Mesendoderm (in vitro differentiated cells): Measurements from ENCODE around the gene MRS2.
"Not testable (repeated sequence)": the region's sequence is repeated elsewhere in the genome, so short reads cannot be mapped to it uniquely, and the experiment has no call there.

Source experiments
- DNase-seq: peaks from one replicate; pipeline ENCODE4 v3.0.0; 2013
- H2AK5ac ChIP-seq: 2 replicates; pipeline ENCODE4 v1.6.1; 2013; ENCODE audit warnings: low read length, inconsistent platforms
- H2BK120ac ChIP-seq: 2 replicates; pipeline ENCODE4 v1.6.1; 2013; ENCODE audit warnings: low read depth, mild to moderate bottlenecking, low read length, moderate library complexity, mixed read lengths
- H2BK15ac ChIP-seq: replicated peaks from 2 replicates; pipeline ENCODE4 v1.6.1; 2013; ENCODE audit warnings: low read depth, mild to moderate bottlenecking, moderate library complexity
- H2BK5ac ChIP-seq: 2 replicates; pipeline ENCODE4 v1.6.1; 2013; ENCODE audit warnings: low read length, inconsistent platforms
- H3K18ac ChIP-seq: 2 replicates; pipeline ENCODE4 v1.6.1; 2013; ENCODE audit warnings: mild to moderate bottlenecking, low read length, mixed read lengths
- H3K23ac ChIP-seq: one replicate; pipeline ENCODE4 v1.6.1; 2013; ENCODE audit warnings: low read length
- H3K27ac ChIP-seq: 2 replicates; pipeline ENCODE4 v1.5.1; 2013; ENCODE audit warnings: low read depth, mild to moderate bottlenecking, inconsistent platforms, low read length, moderate library complexity
- H3K27me3 ChIP-seq: 2 replicates; pipeline ENCODE4 v1.6.1; 2013; ENCODE audit warnings: low read length, control low read depth, mild to moderate bottlenecking, inconsistent platforms; ENCODE audit not compliant: insufficient read depth, poor library complexity
- H3K36me3 ChIP-seq: 2 replicates; pipeline ENCODE4 v1.6.1; 2013; ENCODE audit warnings: low read length, inconsistent platforms; ENCODE audit not compliant: control insufficient read depth, insufficient read depth
- H3K4ac ChIP-seq: one replicate; pipeline ENCODE4 v1.6.1; 2013; ENCODE audit warnings: low read depth, mild to moderate bottlenecking, low read length, moderate library complexity
- H3K4me1 ChIP-seq: 2 replicates; pipeline ENCODE4 v1.6.1; 2013; ENCODE audit warnings: low read depth, low read length, inconsistent platforms; ENCODE audit not compliant: control insufficient read depth
- H3K4me2 ChIP-seq: 2 replicates; pipeline ENCODE4 v1.6.1; 2013; ENCODE audit warnings: low read length
- H3K4me3 ChIP-seq: 2 replicates; pipeline ENCODE4 v1.5.1; 2013; ENCODE audit warnings: mild to moderate bottlenecking, low read length
- H3K56ac ChIP-seq: one replicate; pipeline ENCODE4 v1.6.1; 2013; ENCODE audit warnings: low read length
- H3K79me1 ChIP-seq: 2 replicates; pipeline ENCODE4 v1.6.1; 2013; ENCODE audit warnings: low read length, inconsistent platforms
- H3K79me2 ChIP-seq: 2 replicates; pipeline ENCODE4 v1.6.1; 2013; ENCODE audit warnings: mild to moderate bottlenecking, low read length; ENCODE audit not compliant: control insufficient read depth, insufficient read depth
- H3K9ac ChIP-seq: 2 replicates; pipeline ENCODE4 v1.6.1; 2013; ENCODE audit warnings: low read length, inconsistent platforms
- H4K5ac ChIP-seq: one replicate; pipeline ENCODE4 v1.6.1; 2013; ENCODE audit warnings: low read length
- H4K8ac ChIP-seq: one replicate; pipeline ENCODE4 v1.6.1; 2013; ENCODE audit warnings: low read depth, mild to moderate bottlenecking, control low read depth, low read length, moderate library complexity
- WGBS: extraction: QIAGEN DNeasy Blood & Tissue Kit; methylation state at CpG from one replicate; pipeline ENCODE4 v1.1.7; 2013; ENCODE audit warnings: low lambda C conversion rate, missing lambda C conversion rate; ENCODE audit not compliant: insufficient coverage; ENCODE audit errors: extremely low coverage; 5-methylcytosine and 5-hydroxymethylcytosine counted together

MRS2 gene

GRCh38 chr6:24358219-24358821, 44.4 kb upstream of the MRS2 start:
- Histone ChIP-seq H3K36me3 (no peaks in the 10 kb centered on the region), H2BK15ac (no peak overlapping the region), H2BK5ac (no peak overlapping the region), H3K18ac (no peak overlapping the region), H3K56ac (no peak overlapping the region), H3K4ac (no peak overlapping the region), H3K4me1 (no peaks in the 10 kb centered on the region), H3K4me2 (no peak overlapping the region), H4K8ac (no peak overlapping the region), H3K4me3 (no peak overlapping the region), H3K79me2 (no peaks in the 10 kb centered on the region), H3K27me3 (no peaks in the 10 kb centered on the region), H4K5ac (no peak overlapping the region), H3K27ac (no peak overlapping the region), H3K79me1 (no peaks in the 10 kb centered on the region), H3K23ac (no peak overlapping the region), H3K9ac (no peak overlapping the region), H2BK120ac (no peak overlapping the region), H2AK5ac (no peak overlapping the region)
- no CpG with 5 or more reads among the region's 12 CpGs for WGBS
- DNase-seq: no peak

DNA sequence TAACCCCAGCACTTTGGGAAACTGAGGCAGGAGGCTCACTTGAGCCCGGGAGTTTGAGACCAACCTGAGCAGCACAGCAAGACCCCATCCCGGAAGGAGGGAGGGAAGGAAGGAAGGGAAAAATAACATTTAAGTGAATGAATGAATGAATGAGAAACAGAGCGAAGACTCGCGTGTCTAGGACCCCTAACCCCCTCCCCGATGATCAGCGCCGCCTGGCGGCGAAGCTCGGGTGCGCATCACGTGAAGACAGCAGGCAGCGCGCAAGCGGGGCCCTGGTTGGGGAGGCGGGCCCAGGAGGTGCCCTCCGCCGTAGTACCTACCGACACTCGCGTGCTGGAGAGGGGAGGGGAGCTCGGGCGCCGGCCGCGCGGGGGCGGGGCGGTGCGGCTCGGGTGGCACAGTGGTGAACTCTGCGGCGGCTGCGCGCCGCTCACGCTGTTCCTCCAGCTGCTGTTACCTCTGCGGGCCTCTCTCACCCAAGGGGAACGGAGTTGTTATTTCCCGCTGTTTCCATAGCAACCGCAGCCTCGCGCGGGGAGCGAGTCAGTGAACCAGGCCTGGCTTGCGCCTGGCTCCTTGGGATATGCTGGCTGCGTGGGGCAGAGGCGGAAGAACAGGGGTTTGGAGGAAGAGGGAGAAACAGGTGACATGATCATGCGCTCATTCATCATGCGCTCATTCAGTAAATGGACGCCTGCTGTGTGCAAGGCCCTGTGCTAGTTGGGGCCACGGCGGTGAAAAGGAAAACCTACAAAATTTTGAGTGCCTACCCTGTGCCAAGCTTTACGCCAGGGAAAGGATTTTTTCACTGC, 42.9 kb upstream of the MRS2 start:
- WGBS: no CpG with 5 or more reads among the region's 55 CpGs

DNA sequence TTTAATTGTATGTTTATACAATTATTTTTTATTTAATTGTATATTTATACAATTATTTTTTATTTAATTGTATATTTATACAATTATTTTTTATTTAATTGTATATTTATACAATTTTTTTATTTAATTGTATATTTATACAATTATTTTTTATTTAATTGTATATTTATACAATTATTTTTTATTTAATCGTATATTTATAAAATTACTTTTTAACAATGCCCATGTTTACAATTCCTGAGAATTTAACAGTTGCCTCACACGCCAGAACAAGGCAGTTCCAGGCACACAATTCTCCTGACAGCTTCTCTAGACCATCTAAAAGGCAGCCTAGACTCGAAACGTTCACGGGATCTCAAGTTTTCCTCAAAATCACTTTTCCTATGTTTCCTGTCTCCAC, 40.4 kb upstream of the MRS2 start:
- not testable (repeated sequence) for DNase-seq, H4K5ac ChIP-seq, H2AK5ac ChIP-seq, H3K27ac ChIP-seq, H3K79me2 ChIP-seq, H3K9ac ChIP-seq, H2BK15ac ChIP-seq, H3K36me3 ChIP-seq, H2BK120ac ChIP-seq, H3K56ac ChIP-seq, H3K27me3 ChIP-seq, H3K4ac ChIP-seq, H3K23ac ChIP-seq, H3K79me1 ChIP-seq, H3K18ac ChIP-seq, H3K4me3 ChIP-seq, H3K4me1 ChIP-seq, H4K8ac ChIP-seq, H2BK5ac ChIP-seq, H3K4me2 ChIP-seq
- WGBS: no CpG with 5 or more reads among the region's 5 CpGs

More for the DNA sequence above, 42.9 kb upstream of the MRS2 start:
- no peak overlapping the region for H3K27ac ChIP-seq
- no peak overlapping the region for H2BK15ac ChIP-seq
- no peak overlapping the region for H3K4ac ChIP-seq
- H4K8ac ChIP-seq: no peak overlapping the region
- H3K4me2 ChIP-seq: peak overlapping the region; percentile 76
- H2BK5ac ChIP-seq: no peak overlapping the region
- no peak overlapping the region for H3K23ac ChIP-seq
- H4K5ac ChIP-seq: no peak overlapping the region
- H2BK120ac ChIP-seq: no peak overlapping the region
- peak overlapping the region; percentile 44 for H3K4me3 ChIP-seq
- H3K36me3 ChIP-seq: no peaks in the 10 kb centered on the region
- H3K18ac ChIP-seq: no peak overlapping the region
- peak overlapping the region; percentile 80 for H3K56ac ChIP-seq
- H3K4me1 ChIP-seq: no peaks in the 10 kb centered on the region
- no peaks in the 10 kb centered on the region for H3K79me2 ChIP-seq
- no peaks in the 10 kb centered on the region for H3K79me1 ChIP-seq
- H3K9ac ChIP-seq: peak overlapping the region; percentile 56
- DNase-seq: peak; percentile 93
- H2AK5ac ChIP-seq: no peak overlapping the region
- H3K27me3 ChIP-seq: no peaks in the 10 kb centered on the region

GRCh38 chr6:24365103-24365633, 37.6 kb upstream of the MRS2 start:
- WGBS: no CpG with 5 or more reads among the region's 8 CpGs
- not testable (repeated sequence) for H3K27ac ChIP-seq, H2AK5ac ChIP-seq, H2BK120ac ChIP-seq, H3K56ac ChIP-seq, H3K23ac ChIP-seq, H2BK5ac ChIP-seq, H3K4me1 ChIP-seq, H3K18ac ChIP-seq, H4K5ac ChIP-seq, H3K4ac ChIP-seq, H3K79me1 ChIP-seq, H4K8ac ChIP-seq, H3K4me3 ChIP-seq, H3K27me3 ChIP-seq, H3K4me2 ChIP-seq, H2BK15ac ChIP-seq, DNase-seq, H3K36me3 ChIP-seq, H3K79me2 ChIP-seq, H3K9ac ChIP-seq

GRCh38 chr6:24374612-24375011, 28.1 kb upstream of the MRS2 start:
- Histone ChIP-seq H3K36me3 (no peaks in the 10 kb centered on the region), H2AK5ac (no peak overlapping the region), H3K23ac (no peak overlapping the region), H3K4ac (no peak overlapping the region), H3K4me2 (no peak overlapping the region), H3K4me3 (no peak overlapping the region), H2BK15ac (no peak overlapping the region), H3K4me1 (no peaks in the 10 kb centered on the region), H3K27ac (no peak overlapping the region), H4K5ac (no peak overlapping the region), H3K79me2 (no peaks in the 10 kb centered on the region), H3K18ac (no peak overlapping the region), H2BK5ac (no peak overlapping the region), H3K9ac (no peak overlapping the region), H2BK120ac (no peak overlapping the region), H3K27me3 (no peaks in the 10 kb centered on the region), H4K8ac (no peak overlapping the region), H3K56ac (no peak overlapping the region), H3K79me1 (no peaks in the 10 kb centered on the region)
- whole genome bisulfite sequencing: no CpG with 5 or more reads among the region's 6 CpGs
- no peak for DNase-seq
